ENCODE results near the gene SLC18A2. TPM values are rescaled to one million over a fixed set of nuclear protein-coding genes. Genes with fewer than 3 reads are reported as not detected.

The SLC18A2 gene
- total and polyA plus RNA-seq, 7 experiments from 2014 or later = 0.71 to 6.1 (median 1.4) TPM; not detected in 3

GRCh38 chr10:117242463-117242832 lies 1.5 kb downstream of the SLC18A2 start:
- Mint-ChIP-seq H3K9me3 (peaks cover 0 to under 1% (median 0%) of the 10 kb centered on the region in 11 donors), H3K27ac (peak overlapping the region in 1 of 9 donors; percentile 3), H3K36me3 (no peaks in the 10 kb centered on the region), H3K27me3 (peaks cover 41 to 55% (median 50%) of the 10 kb centered on the region in 5 donors), H3K4me1 (peaks cover 0 to 20% (median 12%) of the 10 kb centered on the region in 7 donors), H3K4me3 (peak overlapping the region in 4 of 10 donors; percentile 12 to 88 (median 36))
- CTCF ChIA-PET = no interaction called here
- no peak for DNase-seq
- no peak for ATAC-seq
- POLR2A ChIA-PET = no interaction called here
- no peaks in the 10 kb centered on the region for H3K36me3 ChIP-seq (ENCODE audit: control insufficient read depth in 2 of 3, insufficient read depth in 3 of 3, low read length in 3 of 3)
- no peak overlapping the region for H3K4me3 ChIP-seq (ENCODE audit: low read length)
- intact Hi-C loops (cut with micrococcal nuclease) = no loop called here
- no peaks in the 10 kb centered on the region for H3K9me3 ChIP-seq (ENCODE audit: control insufficient read depth in 2 of 3, low read length in 3 of 3)
- no peaks in the 10 kb centered on the region for H3K4me1 ChIP-seq (ENCODE audit: control insufficient read depth in 2 of 2, insufficient read depth in 2 of 2, low read length in 2 of 2)
- no peak overlapping the region for H3K27ac ChIP-seq (ENCODE audit: low read depth, low read length)
- H3K27me3 ChIP-seq (ENCODE audit: control insufficient read depth in 2 of 2, insufficient read depth in 2 of 2, low read length in 2 of 2) = peaks cover 0 to 5% of the 10 kb centered on the region in 2 donors

- intact Hi-C loops (cut with micrococcal nuclease) = no loop called here
- CTCF ChIA-PET = no interaction called here
- H3K4me1 Mint-ChIP-seq = peaks cover 4 to 28% (median 20%) of the 10 kb centered on the region in 7 donors
Observed at GRCh38 chr10:117246997-117247671, 6.2 kb downstream of the SLC18A2 start.

GRCh38 chr10:117248750-117249465 lies 8.0 kb downstream of the SLC18A2 start:
- DNase-seq = peak in 1 of 9 donors; percentile 27
- H3K27me3 Mint-ChIP-seq = peaks cover 31 to 42% (median 35%) of the 10 kb centered on the region in 5 donors
- Histone ChIP-seq H3K36me3 (ENCODE audit: control insufficient read depth in 2 of 3, insufficient read depth in 3 of 3, low read length in 3 of 3) (no peaks in the 10 kb centered on the region), H3K4me3 (ENCODE audit: low read length) (no peak overlapping the region), H3K9me3 (ENCODE audit: control insufficient read depth in 2 of 3, low read length in 3 of 3) (no peaks in the 10 kb centered on the region), H3K27ac (ENCODE audit: low read depth, low read length) (no peak overlapping the region), H3K27me3 (ENCODE audit: control insufficient read depth in 2 of 2, insufficient read depth in 2 of 2, low read length in 2 of 2) (no peaks in the 10 kb centered on the region), H3K4me1 (ENCODE audit: control insufficient read depth in 2 of 2, insufficient read depth in 2 of 2, low read length in 2 of 2) (no peaks in the 10 kb centered on the region)
- POLR2A ChIA-PET = no interaction called here
- intact Hi-C loops (cut with micrococcal nuclease) = no loop called here
- H3K4me1 Mint-ChIP-seq = peaks cover 4 to 27% (median 16%) of the 10 kb centered on the region in 7 donors
- H3K9me3 Mint-ChIP-seq = no peaks in the 10 kb centered on the region
- peak overlapping the region in 2 of 9 donors; percentile 43 to 84 for H3K27ac Mint-ChIP-seq
- no peaks in the 10 kb centered on the region for H3K36me3 Mint-ChIP-seq
- peak overlapping the region in 6 of 10 donors; percentile 3 to 75 (median 16) for H3K4me3 Mint-ChIP-seq
- CTCF ChIA-PET = no interaction called here
- no peak for ATAC-seq

More at GRCh38 chr10:117246997-117247671, 6.2 kb downstream of the SLC18A2 start:
- H3K9me3 ChIP-seq (ENCODE audit: control insufficient read depth in 2 of 3, low read length in 3 of 3) = no peaks in the 10 kb centered on the region
- peaks cover 0 to 1% of the 10 kb centered on the region in 2 donors for H3K27me3 ChIP-seq (ENCODE audit: control insufficient read depth in 2 of 2, insufficient read depth in 2 of 2, low read length in 2 of 2)
- DNase-seq = peak in 1 of 9 donors; percentile 43
- Mint-ChIP-seq H3K4me3 (peak overlapping the region in 3 of 10 donors; percentile 8 to 67 (median 47)), H3K9me3 (no peaks in the 10 kb centered on the region), H3K27ac (peak overlapping the region in 3 of 9 donors; percentile 44 to 83 (median 68)), H3K36me3 (no peaks in the 10 kb centered on the region), H3K27me3 (peaks cover 45 to 60% (median 50%) of the 10 kb centered on the region in 5 donors)
- no peak overlapping the region for H3K4me3 ChIP-seq (ENCODE audit: low read length)
- POLR2A ChIA-PET = no interaction called here
- H3K36me3 ChIP-seq (ENCODE audit: control insufficient read depth in 2 of 3, insufficient read depth in 3 of 3, low read length in 3 of 3) = no peaks in the 10 kb centered on the region
- H3K27ac ChIP-seq (ENCODE audit: low read depth, low read length) = no peak overlapping the region
- no peak for ATAC-seq
- no peaks in the 10 kb centered on the region for H3K4me1 ChIP-seq (ENCODE audit: control insufficient read depth in 2 of 2, insufficient read depth in 2 of 2, low read length in 2 of 2)

GRCh38 chr10:117249493-117250093 lies 8.7 kb downstream of the SLC18A2 start:
- H3K4me3 Mint-ChIP-seq = peak overlapping the region in 2 of 10 donors; percentile 25 to 75
- intact Hi-C loops (cut with micrococcal nuclease) = no loop called here
- no peaks in the 10 kb centered on the region for H3K27me3 ChIP-seq (ENCODE audit: control insufficient read depth in 2 of 2, insufficient read depth in 2 of 2, low read length in 2 of 2)
- ChIA-PET POLR2A (no interaction called here), CTCF (no interaction called here)
- H3K4me1 Mint-ChIP-seq = peaks cover 4 to 27% (median 16%) of the 10 kb centered on the region in 7 donors
- no peaks in the 10 kb centered on the region for H3K36me3 ChIP-seq (ENCODE audit: control insufficient read depth in 2 of 3, insufficient read depth in 3 of 3, low read length in 3 of 3)
- no peaks in the 10 kb centered on the region for H3K9me3 ChIP-seq (ENCODE audit: control insufficient read depth in 2 of 3, low read length in 3 of 3)
- no peaks in the 10 kb centered on the region for H3K9me3 Mint-ChIP-seq
- no peak overlapping the region for H3K27ac ChIP-seq (ENCODE audit: low read depth, low read length)
- H3K27ac Mint-ChIP-seq = peak overlapping the region in 1 of 9 donors; percentile 84
- DNase-seq (peak in 1 of 9 donors; percentile 13), ATAC-seq (peak; percentile 26)
- peaks cover 25 to 35% (median 33%) of the 10 kb centered on the region in 5 donors for H3K27me3 Mint-ChIP-seq
- no peak overlapping the region for H3K4me3 ChIP-seq (ENCODE audit: low read length)
- H3K36me3 Mint-ChIP-seq = no peaks in the 10 kb centered on the region
- H3K4me1 ChIP-seq (ENCODE audit: control insufficient read depth in 2 of 2, insufficient read depth in 2 of 2, low read length in 2 of 2) = no peaks in the 10 kb centered on the region

GRCh38 chr10:117250411-117250810 lies 9.5 kb downstream of the SLC18A2 start:
- peaks cover 4 to 27% (median 16%) of the 10 kb centered on the region in 7 donors for H3K4me1 Mint-ChIP-seq
- H3K9me3 Mint-ChIP-seq = peaks cover 0 to under 1% (median 0%) of the 10 kb centered on the region in 11 donors
- no peaks in the 10 kb centered on the region for H3K36me3 ChIP-seq (ENCODE audit: control insufficient read depth in 2 of 3, insufficient read depth in 3 of 3, low read length in 3 of 3)
- POLR2A ChIA-PET = no interaction called here
- H3K27me3 ChIP-seq (ENCODE audit: control insufficient read depth in 2 of 2, insufficient read depth in 2 of 2, low read length in 2 of 2) = no peaks in the 10 kb centered on the region
- H3K36me3 Mint-ChIP-seq = no peaks in the 10 kb centered on the region
- ATAC-seq (no peak), DNase-seq (no peak)
- no peak overlapping the region for H3K27ac ChIP-seq (ENCODE audit: low read depth, low read length)
- H3K27me3 Mint-ChIP-seq = peaks cover 18 to 34% (median 26%) of the 10 kb centered on the region in 5 donors
- no peak overlapping the region for H3K4me3 Mint-ChIP-seq
- CTCF ChIA-PET = no interaction called here
- no peaks in the 10 kb centered on the region for H3K4me1 ChIP-seq (ENCODE audit: control insufficient read depth in 2 of 2, insufficient read depth in 2 of 2, low read length in 2 of 2)
- intact Hi-C loops (cut with micrococcal nuclease) = no loop called here
- H3K4me3 ChIP-seq (ENCODE audit: low read length) = no peak overlapping the region
- H3K9me3 ChIP-seq (ENCODE audit: control insufficient read depth in 2 of 3, low read length in 3 of 3) = no peaks in the 10 kb centered on the region
- no peak overlapping the region for H3K27ac Mint-ChIP-seq

- POLR2A ChIA-PET = no interaction called here
Observed at GRCh38 chr10:117253908-117254307, 13.0 kb downstream of the SLC18A2 start.

More at GRCh38 chr10:117253908-117254307, 13.0 kb downstream of the SLC18A2 start:
- Histone ChIP-seq H3K4me1 (ENCODE audit: control insufficient read depth in 2 of 2, insufficient read depth in 2 of 2, low read length in 2 of 2) (no peaks in the 10 kb centered on the region), H3K36me3 (ENCODE audit: control insufficient read depth in 2 of 3, insufficient read depth in 3 of 3, low read length in 3 of 3) (no peaks in the 10 kb centered on the region), H3K27me3 (ENCODE audit: control insufficient read depth in 2 of 2, insufficient read depth in 2 of 2, low read length in 2 of 2) (no peaks in the 10 kb centered on the region), H3K4me3 (ENCODE audit: low read length) (no peak overlapping the region), H3K9me3 (ENCODE audit: control insufficient read depth in 2 of 3, low read length in 3 of 3) (no peaks in the 10 kb centered on the region), H3K27ac (ENCODE audit: low read depth, low read length) (no peak overlapping the region)
- intact Hi-C loops (cut with micrococcal nuclease) = no loop called here
- Mint-ChIP-seq H3K9me3 (peaks cover 0 to 2% (median 0%) of the 10 kb centered on the region in 11 donors), H3K27ac (no peak overlapping the region), H3K4me1 (peaks cover 0 to 14% (median 6%) of the 10 kb centered on the region in 7 donors), H3K27me3 (peaks cover 3 to 41% (median 22%) of the 10 kb centered on the region in 5 donors), H3K36me3 (no peaks in the 10 kb centered on the region), H3K4me3 (no peak overlapping the region)
- no peak for DNase-seq
- CTCF ChIA-PET = no interaction called here
- no peak for ATAC-seq

All from naive thymus-derived CD4-positive, alpha-beta T cell (primary cell).